IMR-90 (cell line): ENCODE data around the gene SLTM. TPM values are rescaled to one million over a fixed set of nuclear protein-coding genes. Genes with fewer than 3 reads are reported as not detected.

ENCODE experiments used
- CTCF ChIP-seq: conservative IDR thresholded peaks from 2 replicates; pipeline ENCODE4 v1.5.1; 2012; ENCODE audit warnings: mild to moderate bottlenecking, low read depth, low read length, improper control_type of control experiment
- RCOR1 ChIP-seq: IDR thresholded peaks from 2 replicates; pipeline ENCODE4 v1.6.1; 2012; ENCODE audit warnings: mild to moderate bottlenecking, low read length, improper control_type of control experiment; ENCODE audit not compliant: insufficient replicate concordance
- SMC3 ChIP-seq: fragments of 150-350 bp; IDR thresholded peaks from 2 replicates; pipeline ENCODE4 v1.6.1; 2016; ENCODE audit warnings: low read depth, mild to moderate bottlenecking, antibody characterized with exemption, low read length, moderate library complexity
- polyA plus RNA-seq, 3 experiments: library from polyadenylated mRNA; depleted of rRNA; stranded (reverse); fragments of >200 nt; gene quantifications; 2 replicates each; pipeline ENCODE4 v1.2.3, GENCODE V29; 2012; ENCODE audit warnings: low replicate concordance in 1 of 3
- total RNA-seq: library from RNA; depleted of rRNA; stranded (reverse); fragments of >200 nt; gene quantifications from 2 replicates; pipeline ENCODE4 v1.2.3, GENCODE V29; 2012

The SLTM gene
- total and polyA plus RNA-seq, 2 of the 4 experiments (the other 2 are of a cell fraction), result 36.0 to 57.6 TPM

- TF ChIP-seq CTCF (no peak; the same call in none of the 2 replicates), RCOR1 (peak; percentile 18), SMC3 (no peak)
Observed at GRCh38 chr15:58933281-58934113, at the start of gene SLTM (continued).
